Measurements from ENCODE around the gene CFAP70.
"Not testable (repeated sequence)": the region's sequence is repeated elsewhere in the genome, so short reads cannot be mapped to it uniquely, and the experiment has no call there.

Gene CFAP70

DNA sequence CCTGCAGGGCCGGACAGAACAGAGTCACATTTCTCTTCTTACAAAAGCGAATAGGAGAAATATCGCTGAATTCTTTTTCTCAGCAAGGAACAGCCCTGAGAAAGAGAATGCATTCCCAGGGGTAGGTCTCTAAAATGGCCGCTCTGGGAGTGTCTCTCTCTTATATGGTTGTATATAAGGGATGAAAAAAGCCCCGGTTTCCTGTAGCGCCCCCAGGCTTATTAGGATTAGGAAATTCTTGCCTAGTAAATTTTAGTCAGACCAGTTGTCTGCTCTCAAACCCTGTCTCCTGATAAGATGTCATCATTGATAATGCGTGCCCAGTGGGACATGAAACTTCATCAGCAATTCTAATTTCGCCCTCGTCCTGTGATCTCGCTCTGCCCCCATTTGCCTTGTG, 100.1 kb downstream of the CFAP70 start:
- DNase-seq (ENCODE audit: low read depth in 2 of 3, low spot score in 1 of 3): not testable (repeated sequence)

- no peak for DNase-seq (ENCODE audit: low read depth in 2 of 3, low spot score in 1 of 3)
These were observed 105.5 kb downstream of the CFAP70 start for GRCh38 chr10:73253225-73253555.

DNA sequence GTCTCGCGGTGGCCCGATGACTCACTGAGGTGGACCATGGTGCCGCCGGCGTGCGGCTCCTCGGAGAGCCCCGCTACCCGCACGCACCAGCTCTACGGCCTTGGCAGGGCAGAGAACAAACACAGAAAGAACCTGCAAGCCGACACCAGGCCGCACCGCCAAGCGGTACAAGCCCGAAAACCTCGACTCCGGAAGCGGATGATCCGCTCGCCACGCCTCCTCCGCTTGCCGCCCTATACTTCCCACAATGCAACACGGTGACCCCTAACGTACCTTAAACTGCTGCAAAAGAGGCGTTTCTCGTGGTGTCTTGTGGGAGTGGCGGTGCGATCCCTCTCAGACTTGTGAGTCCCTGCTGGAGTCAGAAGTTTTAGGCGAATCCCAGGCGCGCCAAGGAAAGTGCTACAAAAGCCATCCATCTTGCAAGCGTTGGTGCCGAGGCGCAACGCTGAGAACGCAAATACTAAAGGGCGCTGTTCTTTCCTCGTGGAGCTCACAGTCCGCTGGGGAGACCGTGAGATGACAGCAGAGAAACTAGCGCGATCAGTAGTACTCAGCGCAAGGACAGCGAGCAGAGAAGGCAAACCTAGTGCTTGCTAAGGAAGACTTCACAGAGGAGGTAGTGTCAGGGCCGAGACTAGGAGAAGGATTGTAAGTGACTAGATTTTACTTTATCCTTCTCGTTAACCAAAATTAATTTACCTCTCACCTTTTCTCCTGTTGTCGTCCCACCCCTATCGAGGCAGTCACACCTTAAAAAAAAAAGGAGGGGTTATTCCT, 106.0 kb downstream of the CFAP70 start, which contains the start of gene MRPS16:
TSS of gene MRPS16 (minus strand) at position 200 of the 780 bp plus-strand sequence. CDS start at position 38, 162 bp downstream.
- DNase-seq (ENCODE audit: low read depth in 2 of 3, low spot score in 1 of 3): peak; percentile 85 to 93 (median 86)

DNA sequence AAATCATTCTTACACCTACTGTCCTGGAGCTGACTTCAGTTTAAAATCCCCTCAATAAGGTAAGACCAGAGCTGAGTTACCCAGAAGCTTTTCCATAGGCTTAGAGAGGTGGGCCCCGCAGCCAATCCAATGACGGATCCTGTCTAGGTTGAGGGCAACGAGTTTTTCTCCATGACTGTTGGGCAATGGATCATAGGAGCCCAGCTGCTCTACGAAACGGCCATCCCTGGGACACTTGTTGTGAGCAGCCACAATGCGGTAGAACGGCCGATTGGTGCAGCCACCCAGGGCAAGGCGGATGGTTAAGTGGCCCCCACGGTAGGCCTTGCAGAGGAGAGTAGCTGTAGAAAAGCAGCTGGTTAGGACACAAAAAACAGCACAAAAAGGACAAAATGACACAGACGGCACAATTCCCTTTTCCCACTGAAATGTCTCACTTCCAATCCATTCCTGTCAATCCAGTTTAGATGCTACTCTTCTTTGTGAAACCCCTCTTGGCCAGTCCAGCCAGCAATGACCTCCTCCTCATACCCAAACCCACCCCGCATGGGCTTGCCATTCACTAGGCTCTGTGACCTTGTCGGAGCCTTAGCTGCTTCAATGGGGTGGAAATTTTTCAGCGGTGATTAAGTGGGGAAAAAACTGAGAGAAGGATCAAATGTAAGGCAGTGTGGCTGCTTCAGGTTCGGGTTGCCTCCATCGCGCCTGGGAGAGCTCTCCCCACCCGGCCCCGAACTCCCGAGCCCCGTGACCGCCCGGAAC, 106.8 kb downstream of the CFAP70 start:
- DNase-seq (ENCODE audit: low read depth in 2 of 3, low spot score in 1 of 3): peak in 1 of 3 donors; percentile 21

GRCh38 chr10:73248259-73248724, 110.4 kb downstream of the CFAP70 start:
- no peak for DNase-seq (ENCODE audit: low read depth in 2 of 3, low spot score in 1 of 3)

- no peak for DNase-seq (ENCODE audit: low read depth in 2 of 3, low spot score in 1 of 3)
These were observed 111.0 kb downstream of the CFAP70 start for GRCh38 chr10:73247509-73248258.

GRCh38 chr10:73246646-73247508, 111.8 kb downstream of the CFAP70 start, which contains the start of gene DNAJC9:
Gene DNAJC9 (minus strand): TSS chr10:73247255. CDS start chr10:73247189, 66 bp downstream.
- DNase-seq (ENCODE audit: low read depth in 2 of 3, low spot score in 1 of 3): peak; percentile 96 to 99 (median 96)

DNA sequence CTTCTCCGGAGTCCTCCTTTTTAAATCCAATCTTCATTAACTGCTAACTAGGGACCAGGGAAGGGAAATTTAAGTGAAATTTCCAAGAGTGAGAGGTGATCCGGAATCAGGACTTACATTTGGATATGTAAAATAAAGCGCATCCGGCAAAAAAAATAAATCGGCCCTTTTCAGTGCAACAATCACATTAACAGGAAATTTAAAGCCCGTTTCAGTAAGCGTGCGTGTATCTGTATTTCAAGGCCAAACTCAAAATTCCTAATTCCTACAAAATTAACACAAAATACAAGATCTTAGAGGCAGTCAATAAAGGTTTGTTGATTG, 112.4 kb downstream of the CFAP70 start:
- DNase-seq (ENCODE audit: low read depth in 2 of 3, low spot score in 1 of 3): no peak

GRCh38 chr10:73244866-73245477, 113.7 kb downstream of the CFAP70 start:
- DNase-seq (ENCODE audit: low read depth in 2 of 3, low spot score in 1 of 3): no peak

DNA sequence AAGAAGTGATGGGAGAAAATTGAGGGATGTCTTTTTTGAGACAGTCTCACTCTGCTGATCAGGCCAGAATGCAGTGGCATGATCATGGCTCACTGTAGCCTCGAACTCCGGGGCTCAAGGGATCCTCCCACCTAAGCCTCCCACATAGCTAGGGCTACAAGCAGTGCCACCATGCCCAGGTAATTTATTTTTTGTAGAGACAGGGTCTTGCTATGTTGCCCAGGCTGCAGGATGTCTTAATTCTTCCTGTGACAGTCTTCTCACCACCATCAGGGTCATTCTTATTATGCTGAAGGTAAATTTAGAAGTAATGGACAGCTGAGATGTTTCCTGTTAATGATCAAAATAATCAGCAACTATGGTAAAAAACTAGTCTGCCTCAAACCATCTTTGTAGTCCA, 118.8 kb downstream of the CFAP70 start:
- DNase-seq (ENCODE audit: low read depth in 2 of 3, low spot score in 1 of 3): no peak

GRCh38 chr10:73238990-73239566, 119.6 kb downstream of the CFAP70 start:
- no peak for DNase-seq (ENCODE audit: low read depth in 2 of 3, low spot score in 1 of 3)

DNA sequence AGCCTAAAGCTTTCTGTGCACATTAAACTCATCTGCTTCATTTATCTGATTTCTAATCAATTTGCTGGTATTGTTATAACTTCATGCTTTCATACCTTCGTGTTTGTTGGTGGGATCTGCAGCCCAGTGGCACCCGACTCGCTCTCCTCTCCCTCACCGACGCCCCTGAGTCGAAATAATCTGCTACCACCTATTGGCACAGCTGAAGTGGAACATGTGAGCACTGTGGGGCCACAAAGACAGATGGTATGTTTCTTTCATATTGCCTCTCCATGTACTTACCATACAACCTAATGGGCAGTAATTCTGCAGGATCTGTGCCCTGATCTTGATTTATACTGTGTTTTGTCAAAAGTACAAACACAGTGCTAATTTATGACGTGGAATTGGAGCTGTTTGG, 124.0 kb downstream of the CFAP70 start:
- no peak for DNase-seq (ENCODE audit: low read depth in 2 of 3, low spot score in 1 of 3)

DNA sequence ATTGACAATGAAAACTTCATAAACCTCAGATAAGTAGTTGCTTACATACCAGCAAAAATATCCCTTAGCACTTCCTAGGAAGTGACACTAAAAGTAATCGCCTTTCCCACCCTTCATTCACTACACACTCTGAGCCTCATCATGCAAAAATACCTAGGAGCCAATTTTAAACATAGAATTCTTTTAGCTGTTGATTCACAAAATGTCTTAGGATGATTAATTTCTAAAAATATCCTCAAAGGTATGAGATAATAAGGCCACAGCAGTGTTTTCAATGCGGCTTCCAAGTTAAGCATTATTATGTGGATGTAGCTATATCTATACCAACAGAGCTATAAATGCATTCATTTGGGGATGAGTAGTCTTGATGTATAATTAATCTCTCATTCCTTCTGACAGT, 124.8 kb downstream of the CFAP70 start:
- no peak for DNase-seq (ENCODE audit: low read depth in 2 of 3, low spot score in 1 of 3)

DNA sequence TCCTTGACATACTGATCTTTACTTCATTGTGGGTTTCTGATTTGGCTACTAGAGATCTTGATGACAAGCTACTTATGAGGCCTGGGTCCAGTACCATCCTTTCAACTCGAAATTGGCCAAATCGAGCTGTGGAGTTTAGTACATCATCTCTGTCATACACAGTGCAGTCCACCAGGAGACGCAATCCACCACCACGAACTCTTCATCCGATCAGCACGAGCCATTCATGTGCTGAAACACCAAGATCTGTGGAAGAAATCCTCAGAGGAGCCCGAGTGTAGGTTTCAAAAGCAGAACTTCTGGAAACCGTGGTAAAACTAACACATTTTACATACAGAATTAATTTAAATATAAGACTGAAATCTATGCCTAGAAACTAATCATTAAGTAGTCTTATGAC, 125.8 kb downstream of the CFAP70 start:
- no peak for DNase-seq (ENCODE audit: low read depth in 2 of 3, low spot score in 1 of 3)

DNA sequence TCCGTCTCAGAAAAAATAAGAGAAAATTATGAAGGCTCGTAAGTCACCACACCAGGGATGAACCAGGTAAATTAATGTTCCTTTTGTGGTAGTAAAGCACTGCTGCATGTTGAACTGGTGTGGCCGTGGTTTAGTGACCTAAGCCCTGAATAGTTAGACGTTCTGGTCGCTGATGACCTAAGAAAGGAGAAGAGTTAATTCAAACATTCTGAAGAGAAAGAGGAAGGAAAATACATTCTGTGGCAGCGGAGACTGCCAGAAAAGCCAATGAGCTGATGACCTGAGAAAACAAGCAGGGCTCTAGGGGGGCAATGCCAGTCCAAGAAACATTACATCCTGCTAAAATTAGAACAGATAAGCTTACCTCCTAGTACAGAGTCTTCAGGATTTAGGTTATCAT, 129.1 kb downstream of the CFAP70 start:
- DNase-seq (ENCODE audit: low read depth in 2 of 3, low spot score in 1 of 3): no peak

GRCh38 chr10:73228247-73228646, 130.4 kb downstream of the CFAP70 start:
- no peak for DNase-seq (ENCODE audit: low read depth in 2 of 3, low spot score in 1 of 3)

DNA sequence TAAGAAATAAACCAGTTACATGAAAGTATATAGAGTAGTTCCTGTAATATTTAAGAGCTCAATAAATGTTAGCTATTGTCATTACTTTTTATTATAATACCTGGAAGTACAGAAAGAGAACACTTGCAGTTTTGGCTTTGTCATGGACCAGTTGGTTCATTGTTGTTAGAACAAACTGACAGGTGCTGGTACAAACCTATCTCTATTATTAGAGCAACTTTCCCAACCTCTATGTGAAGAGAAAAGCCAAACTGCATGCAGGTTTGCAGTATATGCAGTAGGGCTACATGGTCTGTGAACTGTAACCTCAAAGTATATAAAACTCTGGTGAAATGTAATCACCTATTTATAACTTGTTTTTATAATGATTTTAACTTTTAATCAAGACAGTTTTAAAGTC, 132.0 kb downstream of the CFAP70 start:
- no peak for DNase-seq (ENCODE audit: low read depth in 2 of 3, low spot score in 1 of 3)

- no peak for DNase-seq (ENCODE audit: low read depth in 2 of 3, low spot score in 1 of 3)
These were observed 133.1 kb downstream of the CFAP70 start for GRCh38 chr10:73225518-73225917.

DNA sequence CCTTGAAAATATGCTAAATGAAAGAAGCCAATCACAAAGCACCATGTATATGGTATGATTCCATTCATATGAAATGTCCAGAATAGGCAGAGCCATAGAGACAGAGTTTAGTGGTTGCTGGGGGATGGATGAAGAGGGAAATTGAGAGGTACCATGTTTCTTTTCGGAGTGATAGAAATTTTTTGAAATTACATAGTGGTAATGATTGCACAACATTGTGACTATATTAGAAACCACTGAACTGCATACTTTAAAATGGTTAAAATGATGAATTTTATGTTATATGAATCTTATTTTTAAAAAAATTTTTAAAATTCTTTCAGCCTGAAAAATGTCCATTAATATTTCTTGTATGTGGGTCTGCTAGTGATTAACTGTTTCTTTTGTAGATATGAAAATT, 137.7 kb downstream of the CFAP70 start:
- no peak for DNase-seq (ENCODE audit: low read depth in 2 of 3, low spot score in 1 of 3)

GRCh38 chr10:73219384-73219783, 139.3 kb downstream of the CFAP70 start:
- DNase-seq (ENCODE audit: low read depth in 2 of 3, low spot score in 1 of 3): no peak
